ENCODE results near the gene PHF21A. TPM values are rescaled to one million over a fixed set of nuclear protein-coding genes. Genes with fewer than 3 reads are reported as not detected.

Gene PHF21A
- total RNA-seq, 1 experiment from 2014 or later, result 20.5 TPM

DNA sequence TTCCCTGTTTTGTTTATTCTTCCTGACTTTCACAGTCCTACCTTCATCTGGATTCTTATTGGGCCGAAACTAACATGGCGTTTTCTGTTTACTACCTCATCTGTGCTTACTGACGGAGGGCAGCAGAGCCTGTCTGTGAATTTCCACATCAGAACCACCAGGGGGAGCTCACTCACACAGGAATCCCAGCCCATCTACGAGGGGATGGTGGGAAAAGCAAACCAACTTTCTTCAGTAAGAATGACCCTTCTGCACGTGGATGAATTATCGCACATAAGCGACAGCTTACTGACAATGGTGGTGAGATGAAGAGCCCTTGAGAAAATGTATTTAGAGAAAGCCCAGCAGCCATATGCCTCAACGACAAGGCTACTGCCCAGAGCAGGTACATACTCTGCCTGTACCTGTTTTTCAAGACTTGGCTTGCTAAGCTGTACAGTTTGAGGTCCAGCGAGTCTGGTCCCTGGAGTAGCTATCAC, 156.3 kb downstream of the PHF21A start:
- peak; percentile 63 for DNase-seq
- H3K27ac Mint-ChIP-seq (ENCODE audit: unreplicated experiment), result no peak overlapping the region
- intact Hi-C loops (cut with micrococcal nuclease; ENCODE audit: unreplicated experiment), result loop anchor here (2.0 kb wide), 1 partner anchor 42 kb away; no protein-coding TSS in a partner anchor
- BruUV-seq (replicated peaks), result no TSS peak
- H3K4me1 Mint-ChIP-seq (ENCODE audit: low read depth, unreplicated experiment), result no peaks in the 10 kb centered on the region
- no peaks in the 10 kb centered on the region for H3K36me3 Mint-ChIP-seq (ENCODE audit: insufficient read depth, unreplicated experiment)
- H3K9me3 Mint-ChIP-seq (ENCODE audit: low read depth, unreplicated experiment), result no peaks in the 10 kb centered on the region
- CTCF ChIA-PET, result interaction anchor here (0.7 to 2.0 kb wide), 5 partner anchors 13 to 93 kb away, joined by 3 to 23 read pairs (median 5); no protein-coding TSS in a partner anchor
- TF ChIP-seq, protein P1, sequence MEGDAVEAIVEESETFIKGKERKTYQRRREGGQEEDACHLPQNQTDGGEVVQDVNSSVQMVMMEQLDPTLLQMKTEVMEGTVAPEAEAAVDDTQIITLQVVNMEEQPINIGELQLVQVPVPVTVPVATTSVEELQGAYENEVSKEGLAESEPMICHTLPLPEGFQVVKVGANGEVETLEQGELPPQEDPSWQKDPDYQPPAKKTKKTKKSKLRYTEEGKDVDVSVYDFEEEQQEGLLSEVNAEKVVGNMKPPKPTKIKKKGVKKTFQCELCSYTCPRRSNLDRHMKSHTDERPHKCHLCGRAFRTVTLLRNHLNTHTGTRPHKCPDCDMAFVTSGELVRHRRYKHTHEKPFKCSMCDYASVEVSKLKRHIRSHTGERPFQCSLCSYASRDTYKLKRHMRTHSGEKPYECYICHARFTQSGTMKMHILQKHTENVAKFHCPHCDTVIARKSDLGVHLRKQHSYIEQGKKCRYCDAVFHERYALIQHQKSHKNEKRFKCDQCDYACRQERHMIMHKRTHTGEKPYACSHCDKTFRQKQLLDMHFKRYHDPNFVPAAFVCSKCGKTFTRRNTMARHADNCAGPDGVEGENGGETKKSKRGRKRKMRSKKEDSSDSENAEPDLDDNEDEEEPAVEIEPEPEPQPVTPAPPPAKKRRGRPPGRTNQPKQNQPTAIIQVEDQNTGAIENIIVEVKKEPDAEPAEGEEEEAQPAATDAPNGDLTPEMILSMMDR (IDR thresholded peaks at IDR 0.05; ENCODE audit: unreplicated experiment), result peak; percentile 87
- H3K4me3 Mint-ChIP-seq (ENCODE audit: low read depth, unreplicated experiment), result no peak overlapping the region
- no peaks in the 10 kb centered on the region for H3K27me3 Mint-ChIP-seq (ENCODE audit: unreplicated experiment)

DNA sequence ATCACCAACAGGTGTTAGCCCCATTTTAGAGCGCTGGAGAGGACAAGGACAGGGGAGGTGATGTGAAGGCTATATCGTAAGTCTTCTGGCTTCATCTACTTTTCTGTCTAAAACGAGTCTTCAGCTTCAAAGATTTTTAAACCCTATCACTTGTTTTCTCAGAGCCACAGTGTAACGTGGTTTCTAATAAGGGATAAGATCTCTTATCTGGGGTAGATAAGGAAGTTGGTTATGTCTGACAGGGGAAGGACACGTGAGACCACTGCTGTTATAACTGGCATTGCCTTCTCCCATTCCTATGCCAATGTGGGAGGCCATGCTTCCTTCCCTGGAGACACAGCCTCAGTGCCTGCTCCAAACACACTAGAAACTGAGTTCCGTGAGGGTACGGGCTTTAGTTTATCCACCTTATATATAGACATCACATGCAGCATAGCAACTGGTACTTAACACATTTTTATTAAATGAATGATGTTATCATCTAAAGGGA, 159.5 kb downstream of the PHF21A start:
- no peaks in the 10 kb centered on the region for H3K4me1 Mint-ChIP-seq (ENCODE audit: low read depth, unreplicated experiment)
- DNase-seq, result no peak
- CTCF ChIA-PET, result no interaction called here
- no TSS peak for BruUV-seq (replicated peaks)
- H3K4me3 Mint-ChIP-seq (ENCODE audit: low read depth, unreplicated experiment), result no peak overlapping the region
- no peaks in the 10 kb centered on the region for H3K27me3 Mint-ChIP-seq (ENCODE audit: unreplicated experiment)
- H3K36me3 Mint-ChIP-seq (ENCODE audit: insufficient read depth, unreplicated experiment), result no peaks in the 10 kb centered on the region
- TF ChIP-seq, protein P1 (IDR thresholded peaks at IDR 0.05; ENCODE audit: unreplicated experiment), result no peak
- intact Hi-C loops (cut with micrococcal nuclease; ENCODE audit: unreplicated experiment), result no loop called here
- no peaks in the 10 kb centered on the region for H3K9me3 Mint-ChIP-seq (ENCODE audit: low read depth, unreplicated experiment)
- H3K27ac Mint-ChIP-seq (ENCODE audit: unreplicated experiment), result no peak overlapping the region

DNA sequence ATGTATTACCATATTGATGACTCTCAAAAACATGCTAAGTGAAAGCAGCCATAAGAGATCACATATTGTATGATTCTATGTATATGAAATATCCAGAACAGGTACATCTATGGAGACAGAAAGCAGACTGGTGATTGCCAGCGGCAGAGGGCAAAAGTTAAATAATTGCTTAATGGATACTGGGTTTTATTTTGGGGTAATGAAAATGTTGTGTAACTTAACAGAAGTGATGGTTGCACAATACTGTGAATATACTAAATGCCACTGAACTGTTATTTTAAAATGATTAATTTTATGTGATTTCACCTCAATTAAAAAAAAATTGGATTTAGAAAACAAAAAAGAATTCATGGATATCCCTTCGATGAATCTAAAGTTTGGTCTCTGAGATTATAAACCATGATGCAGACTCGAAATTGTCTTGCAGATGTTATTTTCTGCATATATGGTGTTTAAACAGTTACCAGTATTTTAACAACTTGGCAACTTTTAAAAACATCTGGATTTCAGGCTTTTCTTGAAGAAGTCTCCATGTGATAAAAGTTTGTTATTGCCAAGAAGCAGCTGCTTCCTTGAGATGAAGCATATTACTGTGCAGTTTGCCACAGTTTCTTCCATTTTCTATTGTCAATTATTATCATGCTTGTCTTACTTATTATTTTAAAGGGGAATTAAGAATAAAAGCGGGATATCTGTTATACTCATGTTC, 160.7 kb downstream of the PHF21A start:
- no peak for DNase-seq
- intact Hi-C loops (cut with micrococcal nuclease; ENCODE audit: unreplicated experiment), result no loop called here
- Mint-ChIP-seq H3K27me3 (ENCODE audit: unreplicated experiment) (no peaks in the 10 kb centered on the region), H3K9me3 (ENCODE audit: low read depth, unreplicated experiment) (no peaks in the 10 kb centered on the region), H3K27ac (ENCODE audit: unreplicated experiment) (no peak overlapping the region), H3K36me3 (ENCODE audit: insufficient read depth, unreplicated experiment) (no peaks in the 10 kb centered on the region), H3K4me3 (ENCODE audit: low read depth, unreplicated experiment) (no peak overlapping the region), H3K4me1 (ENCODE audit: low read depth, unreplicated experiment) (no peaks in the 10 kb centered on the region)
- CTCF ChIA-PET, result no interaction called here
- BruUV-seq (replicated peaks), result no TSS peak
- TF ChIP-seq, protein P1 (IDR thresholded peaks at IDR 0.05; ENCODE audit: unreplicated experiment), result no peak

DNA sequence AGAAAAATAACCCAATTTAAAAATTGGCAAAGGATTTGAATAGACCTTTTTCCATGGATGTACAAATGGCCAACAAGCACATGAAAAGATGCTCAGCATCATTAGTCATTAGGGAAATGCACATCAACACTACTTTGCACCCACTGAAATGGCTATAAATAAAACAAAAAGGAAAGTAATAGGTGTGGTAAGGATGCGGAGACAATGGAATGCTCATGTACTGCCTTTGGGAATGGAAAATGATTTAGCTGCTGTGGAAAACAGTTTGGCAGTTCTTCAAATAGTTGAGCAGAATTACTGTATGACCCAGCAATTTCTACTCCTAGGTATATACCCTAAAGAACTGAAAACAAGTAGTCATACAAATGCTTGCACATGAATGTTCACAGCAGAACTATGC, 161.4 kb downstream of the PHF21A start:
- intact Hi-C loops (cut with micrococcal nuclease; ENCODE audit: unreplicated experiment), result no loop called here
- CTCF ChIA-PET, result no interaction called here
- Mint-ChIP-seq H3K36me3 (ENCODE audit: insufficient read depth, unreplicated experiment) (no peaks in the 10 kb centered on the region), H3K27me3 (ENCODE audit: unreplicated experiment) (no peaks in the 10 kb centered on the region), H3K27ac (ENCODE audit: unreplicated experiment) (no peak overlapping the region), H3K4me1 (ENCODE audit: low read depth, unreplicated experiment) (no peaks in the 10 kb centered on the region), H3K4me3 (ENCODE audit: low read depth, unreplicated experiment) (no peak overlapping the region), H3K9me3 (ENCODE audit: low read depth, unreplicated experiment) (no peaks in the 10 kb centered on the region)
- TF ChIP-seq, protein P1 (IDR thresholded peaks at IDR 0.05; ENCODE audit: unreplicated experiment), result no peak
- DNase-seq, result no peak
- no TSS peak for BruUV-seq (replicated peaks)

Measured in Calu3 (cell line).